Inflammatory macrophage treated with lipopolysaccharide for 4 hours (primary cell): Measurements from ENCODE around the gene LMBR1L.

Experiments
- DNase-seq: peaks from one replicate; pipeline ENCODE4 v3.0.0-alpha.2; 2020

LMBR1L gene

DNA sequence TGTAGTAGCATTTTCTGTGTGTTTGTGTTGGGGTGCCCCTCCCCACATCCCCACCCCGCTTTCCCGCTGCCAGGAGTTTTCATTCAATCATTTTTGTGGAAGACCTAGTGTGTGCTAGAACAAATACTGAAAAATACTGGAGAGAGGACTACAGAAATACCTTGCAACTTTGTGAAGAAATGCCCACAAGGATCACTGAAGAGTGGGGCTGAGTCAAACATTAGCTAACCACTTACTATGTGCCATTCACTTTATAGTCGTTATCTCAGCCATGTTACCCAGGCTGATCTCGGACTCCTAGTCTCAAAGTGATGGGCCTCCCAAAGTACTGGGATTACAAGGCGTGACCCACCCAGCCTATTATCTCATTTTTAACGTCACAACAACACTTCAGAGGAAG is 559 bp upstream of the LMBR1L start:
- DNase-seq = no peak

DNA sequence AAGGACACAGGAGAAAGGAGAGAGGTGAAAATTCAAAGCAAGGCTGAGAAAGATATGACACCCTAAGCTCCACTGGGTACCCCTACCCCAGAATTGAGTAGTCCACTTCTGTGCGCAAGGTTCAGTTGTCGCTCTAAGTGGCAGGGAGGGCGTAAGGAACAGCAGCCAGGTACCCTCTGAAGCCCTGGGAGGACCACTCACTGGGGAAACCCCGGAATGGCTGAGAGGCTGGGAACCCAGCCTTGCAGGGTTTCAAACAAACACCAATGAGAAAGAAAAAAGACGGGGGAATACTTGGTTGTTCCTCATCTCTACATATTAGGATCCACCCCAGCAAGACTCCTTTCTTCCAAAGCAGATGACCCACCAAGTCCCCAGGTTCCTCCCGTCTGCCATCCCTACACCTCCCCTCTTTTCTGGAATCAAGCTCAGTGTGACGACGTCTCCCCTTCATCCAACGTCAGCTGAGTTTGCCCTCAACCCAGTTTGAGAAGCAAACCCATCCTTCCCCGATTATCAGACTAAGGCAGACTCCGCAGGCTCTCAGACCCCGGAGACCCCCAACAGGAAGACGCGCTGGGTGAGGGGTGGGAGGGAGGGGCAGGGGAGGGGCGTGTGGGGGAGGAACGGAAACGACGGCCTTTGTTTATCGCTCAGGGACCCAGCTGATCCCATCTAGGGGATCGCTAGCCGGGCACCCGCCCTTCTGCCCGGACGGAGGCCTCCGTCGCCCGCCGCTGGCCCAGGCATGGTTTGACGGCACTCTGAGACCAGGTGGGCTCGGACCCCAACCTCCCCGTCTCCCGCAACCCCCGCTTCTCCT is 795 bp downstream of the LMBR1L start:
- DNase-seq = no peak

DNA sequence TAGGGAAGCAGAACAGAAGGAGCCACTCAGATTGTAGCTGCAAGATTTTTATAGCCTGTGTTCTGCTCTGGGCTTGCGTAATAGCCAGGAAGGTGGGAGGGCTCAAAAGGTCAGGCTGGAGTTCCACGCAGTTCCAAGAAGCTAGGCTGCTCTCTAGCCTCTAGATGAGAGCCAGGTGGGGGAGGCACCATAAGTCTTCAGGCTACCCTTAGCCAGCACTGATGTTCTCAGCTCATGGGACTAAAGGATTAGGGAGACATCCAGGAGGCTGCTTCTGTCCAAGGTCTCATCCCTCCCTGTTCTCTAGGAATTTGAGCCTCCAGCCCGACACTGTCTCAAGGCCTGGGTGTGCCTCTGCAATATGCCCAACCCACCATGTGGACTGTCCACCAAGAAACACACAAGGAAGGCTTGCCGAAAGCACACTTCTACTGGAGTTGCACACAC is 1.7 kb downstream of the LMBR1L start:
- peak; percentile 76 for DNase-seq

DNA sequence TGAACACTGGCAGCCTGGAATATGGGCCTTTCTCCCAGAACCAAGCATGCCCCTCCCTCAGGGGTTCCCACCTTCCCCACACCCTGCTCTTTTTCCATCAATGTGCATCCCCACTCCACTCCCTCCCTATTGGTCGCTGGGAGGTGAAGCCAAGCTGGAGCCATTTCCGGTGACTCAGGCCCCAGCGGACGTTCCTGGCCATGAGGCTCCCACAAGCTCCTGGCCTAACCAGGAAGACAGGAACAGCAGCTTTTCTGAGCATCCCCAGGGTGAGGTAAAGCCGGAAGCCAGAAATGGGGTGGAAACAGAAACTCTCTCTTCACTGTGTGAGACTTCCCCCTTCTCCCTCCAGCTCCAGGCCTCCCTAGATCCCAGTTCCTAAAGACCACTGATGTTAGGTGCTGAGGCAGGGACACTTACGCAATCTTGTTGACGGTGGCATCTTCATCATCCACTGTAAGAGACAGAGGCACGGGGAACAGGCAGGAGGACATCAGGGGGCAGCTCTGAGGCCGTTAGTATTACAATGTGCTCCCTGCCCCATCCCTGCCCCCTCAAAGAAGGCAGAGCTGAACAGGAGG is 5.1 kb downstream of the LMBR1L start:
- DNase-seq = peak; percentile 56

DNA sequence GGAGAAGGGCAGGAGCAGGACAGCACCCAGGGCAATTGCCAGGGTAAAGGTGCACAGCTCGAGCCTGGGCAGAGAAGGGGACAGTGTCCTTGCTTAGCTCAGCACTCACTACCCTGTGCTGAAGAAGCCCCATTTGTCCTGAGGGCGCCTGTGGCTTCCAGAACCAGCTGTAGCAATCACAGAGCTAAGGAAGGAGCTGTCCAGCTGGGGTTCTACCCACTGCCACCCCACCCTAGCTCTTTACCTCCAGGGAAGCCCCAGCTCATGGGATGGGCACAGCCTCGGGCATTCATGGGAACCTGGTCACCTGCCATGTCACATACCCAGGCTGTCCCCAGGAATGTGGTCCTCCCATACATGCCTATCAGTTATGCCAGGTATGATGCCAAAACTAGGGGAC is 5.8 kb downstream of the LMBR1L start:
- DNase-seq = no peak

DNA sequence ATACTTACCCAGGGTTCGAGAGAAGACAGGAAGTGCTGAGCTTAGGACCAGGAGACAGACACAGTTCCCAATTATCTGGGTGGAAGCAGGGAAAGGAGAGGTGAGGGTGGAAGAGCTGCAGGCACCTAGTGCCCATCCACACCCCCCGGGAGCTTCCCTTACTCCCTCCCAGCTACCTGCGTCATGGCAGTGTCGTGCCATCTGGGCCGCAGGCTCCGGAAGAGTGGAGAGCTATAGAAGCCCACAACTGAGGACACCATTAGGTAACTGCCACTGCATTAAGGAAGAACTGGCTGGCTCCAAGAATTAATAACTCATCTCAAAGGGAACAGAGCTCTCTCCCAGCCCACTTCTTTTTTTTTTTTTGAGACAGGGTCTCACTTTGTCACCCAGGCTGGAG is 10.3 kb downstream of the LMBR1L start:
- no peak for DNase-seq

DNA sequence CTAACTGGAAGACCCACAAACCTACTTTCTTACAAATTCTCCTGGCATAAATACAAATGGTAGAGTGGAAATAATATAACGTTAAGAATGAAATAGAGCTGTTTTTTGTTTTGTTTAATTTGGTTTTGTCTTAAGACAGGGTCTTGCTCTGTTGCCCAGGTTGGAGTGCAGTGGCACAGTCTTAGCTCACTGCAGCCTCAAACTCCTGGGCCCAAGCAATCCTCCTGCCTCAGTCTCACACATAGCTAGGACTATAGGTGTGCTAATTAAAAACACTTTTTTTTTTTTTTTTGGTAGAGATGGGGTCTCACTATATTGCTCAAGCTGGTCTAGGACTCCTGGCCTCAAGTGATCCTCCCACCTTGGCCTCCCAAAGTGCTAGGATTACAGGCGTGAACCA is 11.9 kb downstream of the LMBR1L start:
- no peak for DNase-seq

DNA sequence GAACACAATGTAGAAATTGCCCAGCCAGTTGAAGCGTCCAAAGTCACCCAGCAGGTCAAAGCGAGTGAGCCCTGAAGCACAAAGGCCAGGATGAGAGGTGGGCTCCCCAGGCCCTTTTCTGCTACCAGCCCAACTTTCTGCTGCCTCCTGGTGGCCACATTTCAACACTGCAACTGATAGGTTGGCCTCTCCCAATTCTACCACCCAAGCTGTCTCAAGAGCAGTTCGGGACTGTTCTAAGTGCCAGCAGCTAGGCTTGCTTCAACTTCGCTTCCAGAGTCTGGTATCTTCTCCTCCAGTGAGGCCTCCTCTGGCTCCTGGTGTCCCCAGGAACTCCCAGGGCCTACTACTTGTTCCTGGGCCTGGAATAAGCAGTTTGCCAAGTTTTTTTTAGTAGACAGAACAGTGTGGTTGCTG is 12.6 kb downstream of the LMBR1L start:
- peak; percentile 31 for DNase-seq

DNA sequence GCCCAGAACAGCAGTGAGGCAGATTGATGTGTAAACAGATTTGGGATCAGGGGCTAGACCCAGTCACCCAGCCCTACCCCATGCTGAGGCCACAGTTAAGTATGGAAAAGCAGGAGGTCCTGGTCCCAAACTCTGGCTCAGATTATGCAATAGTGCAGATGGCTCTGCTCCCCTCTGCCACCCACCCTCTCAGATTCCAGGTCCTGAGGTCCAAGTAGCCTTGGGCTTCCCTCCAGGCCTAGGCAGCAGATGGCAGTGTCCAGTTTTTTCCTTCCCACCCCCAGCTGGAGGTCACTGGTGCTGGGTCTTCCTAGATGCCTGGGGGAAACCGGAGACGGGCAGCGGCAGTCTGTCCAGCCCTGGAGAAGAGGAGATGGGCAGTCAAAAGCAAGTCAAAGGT is 13.3 kb downstream of the LMBR1L start:
- no peak for DNase-seq

DNA sequence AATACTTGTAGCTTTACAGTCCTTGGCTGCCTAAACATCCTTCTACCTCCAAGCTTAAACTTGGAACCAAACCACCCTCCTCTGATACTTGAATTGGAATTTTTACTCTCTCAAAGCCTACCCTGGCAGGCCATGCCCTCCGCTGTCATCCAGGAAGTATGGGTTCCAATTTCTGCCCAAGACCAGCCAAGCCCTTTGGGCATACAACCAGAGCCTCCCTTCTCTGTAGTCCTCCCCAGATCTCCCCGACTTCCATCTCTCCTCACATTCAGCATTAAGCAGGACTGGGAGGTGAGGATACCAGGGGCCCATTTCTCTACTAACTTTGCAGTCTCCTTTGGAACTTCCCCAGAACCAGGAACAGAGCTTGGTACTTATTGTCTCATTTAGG is 15.7 kb downstream of the LMBR1L start:
- no peak for DNase-seq

DNA sequence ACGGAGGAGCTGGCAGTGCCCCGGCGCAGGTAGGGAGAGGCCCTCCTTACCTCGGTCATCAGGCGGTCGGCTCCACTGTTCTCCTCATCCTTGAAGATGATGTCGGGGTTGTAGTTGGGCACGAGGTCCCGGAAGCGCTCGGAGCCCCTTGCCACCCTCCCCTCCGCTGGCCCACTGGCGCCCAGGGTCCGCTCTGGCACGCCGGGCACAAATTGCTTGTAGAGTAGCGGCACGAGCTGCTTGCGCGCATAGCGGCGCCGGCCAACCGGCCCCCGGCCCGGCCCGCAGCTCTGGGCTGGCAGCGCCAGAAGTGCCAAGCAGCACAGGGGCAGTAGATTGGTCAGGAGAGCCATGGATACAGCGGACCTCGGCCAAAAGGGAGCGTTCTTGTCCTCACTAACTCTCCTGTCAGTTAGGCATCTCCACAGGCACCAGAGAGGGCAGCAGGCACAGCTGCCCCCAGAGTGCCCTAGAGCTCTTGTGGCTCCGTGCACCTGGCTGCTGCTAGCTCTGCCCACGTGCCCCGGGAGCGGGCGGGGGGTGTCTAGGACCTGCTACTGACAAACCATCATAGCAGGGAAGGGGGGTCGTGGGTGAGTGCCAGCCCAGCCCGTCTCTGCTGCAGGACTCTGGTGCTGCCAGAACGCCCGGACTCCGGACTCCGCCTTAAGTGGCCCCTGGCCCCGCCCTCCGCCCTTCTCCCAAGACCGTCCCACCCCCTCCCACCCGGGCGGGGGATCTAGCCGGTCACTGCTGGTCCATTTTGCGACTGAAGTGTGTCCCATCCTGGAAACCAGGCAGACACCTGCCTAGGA is 16.3 kb downstream of the LMBR1L start, which contains the start of gene DHH:
Gene DHH (minus strand): TSS at position 642 of the 815 bp plus-strand sequence. CDS start 289 bp downstream, at position 353.
- DNase-seq = no peak

DNA sequence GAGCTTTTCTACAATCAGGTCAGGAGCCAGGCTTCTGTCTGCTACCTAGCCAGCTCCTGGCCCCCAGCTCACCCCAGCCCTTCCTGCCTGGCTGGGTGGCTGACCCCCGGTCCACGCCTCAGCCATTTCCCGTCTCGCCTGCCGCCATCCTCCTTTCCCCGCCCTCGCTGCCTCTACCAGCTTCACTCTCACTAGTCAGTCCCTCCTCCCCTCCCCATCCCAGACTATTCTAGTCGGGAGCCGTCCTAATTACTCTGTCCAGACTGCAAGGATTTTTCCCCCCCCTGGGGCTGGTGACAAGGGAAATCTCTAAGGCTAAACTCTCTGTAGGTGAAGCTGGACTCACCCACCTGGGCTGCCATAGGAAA is 16.9 kb downstream of the LMBR1L start:
- DNase-seq = no peak

DNA sequence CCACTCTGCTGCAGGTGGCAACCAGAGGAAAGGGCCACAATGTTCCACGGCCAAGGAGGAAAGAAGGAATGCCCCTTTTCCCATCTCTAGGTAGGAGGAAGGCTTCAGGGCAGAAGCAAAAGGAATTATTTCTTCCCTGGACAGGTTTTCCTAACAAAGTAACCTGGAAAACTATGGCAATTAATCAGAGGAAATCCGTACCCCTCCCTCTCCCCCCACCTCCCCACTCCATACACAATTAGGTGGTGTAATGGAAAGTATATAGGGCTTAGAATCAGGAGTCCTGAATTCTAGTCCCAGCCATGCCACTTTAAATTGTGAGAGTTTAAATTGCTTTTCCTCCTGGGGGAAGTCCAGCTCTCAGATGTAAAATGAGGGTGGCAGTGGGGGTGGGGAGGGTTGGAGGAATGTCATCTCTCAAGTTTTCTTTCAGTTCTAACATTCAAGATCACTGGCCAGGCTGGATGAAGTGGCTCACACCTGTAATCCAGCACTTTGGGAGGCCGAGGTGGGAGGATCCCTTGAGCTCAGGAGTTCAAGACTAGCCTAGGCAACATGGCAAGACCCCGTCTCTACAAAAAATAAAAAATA is 17.7 kb downstream of the LMBR1L start:
- no peak for DNase-seq

DNA sequence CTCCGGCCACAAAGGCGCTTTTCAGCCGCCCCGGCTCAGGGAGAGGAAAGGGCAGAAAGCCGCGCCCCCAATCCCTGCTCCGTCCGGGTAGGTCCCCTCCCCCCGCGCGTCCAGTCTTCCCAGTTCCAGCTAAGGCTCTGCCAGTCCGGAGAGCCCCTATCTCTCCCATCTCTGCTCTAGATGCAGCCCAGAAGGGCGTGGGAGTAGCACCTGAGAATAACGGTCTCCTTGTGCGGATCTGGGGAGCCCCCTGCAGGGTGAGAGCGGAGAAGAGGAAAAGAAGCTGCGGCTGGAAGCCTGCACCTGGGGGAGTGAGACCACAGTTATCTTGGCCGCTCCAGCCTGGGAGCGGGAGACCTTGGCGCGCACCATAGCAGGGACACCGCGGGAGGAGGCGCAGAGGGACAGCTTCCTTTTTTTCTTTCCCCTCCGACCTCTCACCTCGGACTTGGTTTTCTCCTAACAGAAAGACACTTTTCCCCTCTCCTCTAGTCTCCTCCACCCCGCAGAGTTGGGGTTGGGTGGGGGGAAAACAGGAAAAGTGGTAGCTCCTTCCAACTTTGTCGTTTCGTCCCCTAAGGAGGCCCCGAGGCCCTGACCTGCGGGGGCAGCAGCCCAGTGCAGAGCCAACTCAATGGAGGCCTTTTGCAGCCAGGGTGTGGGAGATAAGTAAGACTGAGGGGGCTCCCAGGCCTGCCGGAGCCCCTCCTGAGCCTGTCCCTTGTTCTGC is 18.4 kb downstream of the LMBR1L start:
- no peak for DNase-seq

DNA sequence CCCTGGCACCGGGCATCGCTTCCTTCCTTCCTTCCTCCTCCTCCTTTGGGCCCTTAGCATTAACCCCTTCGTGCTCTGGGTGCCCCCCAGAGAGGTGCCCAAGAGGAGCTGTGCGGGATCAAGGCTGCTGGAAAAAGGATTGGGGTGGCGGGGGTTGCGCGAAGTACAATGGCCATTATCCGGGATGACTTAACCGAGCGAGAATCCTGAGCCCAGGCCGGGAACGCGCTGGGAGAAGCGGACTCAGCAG is 18.9 kb downstream of the LMBR1L start:
- DNase-seq = no peak

DNA sequence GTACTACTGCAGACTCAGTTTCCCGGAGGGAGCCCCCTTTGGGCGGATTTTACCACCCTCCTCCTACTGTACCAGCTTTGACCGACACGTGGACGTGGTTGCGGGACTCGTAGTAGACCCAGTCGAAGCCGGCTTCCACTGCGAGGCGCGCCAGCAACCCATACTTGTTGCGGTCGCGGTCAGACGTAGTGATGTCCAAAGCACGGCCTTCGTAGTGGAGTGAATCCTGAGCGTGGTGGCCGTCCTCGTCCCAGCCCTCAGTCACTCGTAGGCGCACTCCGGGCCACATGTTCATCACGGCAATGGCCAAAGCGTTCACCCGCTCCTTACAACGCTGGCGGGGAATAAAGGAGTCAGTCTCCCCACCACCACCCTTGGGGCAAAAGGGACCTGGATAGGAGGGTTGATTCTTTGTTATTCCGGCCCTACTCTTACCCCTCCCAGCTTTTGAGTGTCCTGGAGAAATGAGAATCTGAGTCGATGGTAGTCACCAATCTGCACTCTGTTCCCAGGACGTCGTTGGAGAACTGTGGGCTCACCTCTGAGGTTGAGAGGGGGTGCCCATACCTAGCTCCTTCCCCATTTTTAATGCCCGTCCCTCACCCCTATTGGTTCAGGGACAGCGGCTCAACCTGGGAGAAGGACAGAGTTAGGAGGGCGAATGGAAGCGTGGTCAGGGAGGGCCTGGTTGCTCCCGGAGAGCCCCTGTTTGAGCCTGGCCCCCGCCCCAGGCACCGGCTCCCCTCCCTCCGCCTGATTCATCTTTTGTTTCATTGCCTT is 19.4 kb downstream of the LMBR1L start:
- DNase-seq = no peak

DNA sequence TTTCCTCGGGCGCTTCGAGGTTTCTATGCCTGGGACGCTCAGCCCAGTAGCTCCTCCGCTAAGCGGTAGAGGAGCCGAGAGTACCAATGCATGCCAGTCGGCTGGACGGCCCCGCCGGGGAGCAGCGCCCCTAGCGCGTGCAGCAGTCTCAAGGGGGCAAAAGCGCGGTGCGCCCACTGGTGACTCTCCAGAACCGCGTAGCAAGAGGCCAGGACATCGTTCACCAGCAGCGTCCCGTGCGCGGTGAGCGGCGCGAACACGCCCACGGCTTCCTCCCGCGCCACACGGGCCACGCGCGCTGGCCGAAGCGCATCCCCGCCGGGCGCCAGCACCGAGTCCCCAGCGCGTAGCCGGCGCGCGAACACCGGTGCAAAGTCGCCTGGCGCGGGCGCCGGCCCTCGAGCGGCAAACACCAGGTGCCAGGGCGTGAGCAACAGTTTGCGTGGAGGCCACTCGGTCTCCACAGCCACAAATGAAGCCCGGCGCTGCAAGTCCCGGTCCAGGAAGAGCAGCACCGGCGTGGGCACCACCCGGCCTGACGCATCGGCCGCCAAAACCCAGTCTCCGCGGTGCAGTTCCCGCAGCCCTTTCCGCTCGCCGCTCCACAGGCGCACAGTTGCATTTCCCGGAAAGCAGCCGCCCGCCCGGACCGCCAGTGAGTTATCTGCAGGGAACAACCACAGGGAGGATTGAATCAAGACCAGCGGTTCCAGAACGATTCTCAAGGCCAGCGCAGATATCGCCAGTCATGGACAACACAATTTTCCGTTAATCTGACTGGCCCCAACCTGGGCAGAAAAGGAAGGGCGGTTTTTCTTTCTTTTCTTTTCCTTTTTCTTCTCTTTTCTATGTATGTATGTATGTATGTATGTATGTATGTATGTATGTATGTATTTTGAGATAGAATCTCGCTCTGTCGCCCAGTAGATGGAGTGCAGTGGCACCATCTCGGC is 20.6 kb downstream of the LMBR1L start:
- DNase-seq = peak; percentile 24

DNA sequence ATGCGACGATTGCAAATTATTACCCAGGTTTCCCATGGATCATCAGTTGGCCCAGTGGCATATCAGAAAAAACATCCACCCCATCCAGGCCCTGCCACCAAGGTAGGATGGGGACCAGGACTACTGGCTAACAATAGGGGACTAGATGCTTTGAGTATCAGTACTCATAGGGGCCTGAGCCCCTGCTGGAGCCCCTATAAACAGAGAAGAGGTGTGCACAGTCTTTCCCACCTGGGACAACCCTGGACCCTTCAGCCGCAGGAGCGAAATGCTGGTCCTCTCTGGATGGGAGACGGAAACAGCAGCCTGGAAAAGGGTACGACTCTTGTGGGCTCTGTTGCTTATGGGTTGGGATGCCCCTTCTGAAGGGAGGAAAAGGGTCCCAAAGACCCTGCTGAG is 21.7 kb downstream of the LMBR1L start:
- DNase-seq = no peak

DNA sequence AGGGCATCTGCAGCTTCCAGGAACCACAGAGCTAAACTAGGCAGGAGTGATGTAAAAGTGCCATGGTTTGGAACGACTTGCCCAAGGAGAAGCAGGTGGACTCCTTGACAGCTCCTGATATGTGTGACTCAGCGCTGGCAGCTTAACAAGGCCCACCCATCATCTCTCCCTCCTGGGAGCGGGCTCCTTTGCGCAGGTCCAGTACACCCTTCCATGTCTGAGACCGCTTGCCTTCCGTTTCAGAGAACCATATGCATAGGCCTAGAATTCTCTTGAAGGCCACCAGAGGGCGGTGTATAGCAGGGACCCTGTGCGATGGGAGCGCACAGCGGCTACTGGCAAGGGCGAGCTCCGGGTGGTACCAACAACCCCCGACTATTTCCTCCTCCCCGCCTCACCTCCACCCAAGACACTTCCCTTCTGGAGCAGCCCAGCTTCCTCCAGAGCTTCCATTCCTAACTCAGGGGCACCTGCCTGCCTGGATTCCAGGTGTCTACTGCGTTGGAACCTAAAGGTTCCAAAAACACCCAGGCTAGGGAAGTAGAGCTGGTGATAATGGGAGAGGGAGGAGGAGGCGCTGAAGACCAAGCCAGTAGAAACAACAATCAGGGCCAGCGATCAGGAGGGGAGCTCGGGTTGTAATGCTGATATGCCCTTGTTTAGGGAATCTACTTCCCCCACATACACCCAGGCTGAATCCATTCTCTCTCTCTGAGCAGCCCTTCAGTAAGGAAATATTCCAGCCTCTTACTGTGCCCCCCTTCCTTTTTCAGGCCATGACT is 22.3 kb downstream of the LMBR1L start:
- DNase-seq = peak; percentile 70

DNA sequence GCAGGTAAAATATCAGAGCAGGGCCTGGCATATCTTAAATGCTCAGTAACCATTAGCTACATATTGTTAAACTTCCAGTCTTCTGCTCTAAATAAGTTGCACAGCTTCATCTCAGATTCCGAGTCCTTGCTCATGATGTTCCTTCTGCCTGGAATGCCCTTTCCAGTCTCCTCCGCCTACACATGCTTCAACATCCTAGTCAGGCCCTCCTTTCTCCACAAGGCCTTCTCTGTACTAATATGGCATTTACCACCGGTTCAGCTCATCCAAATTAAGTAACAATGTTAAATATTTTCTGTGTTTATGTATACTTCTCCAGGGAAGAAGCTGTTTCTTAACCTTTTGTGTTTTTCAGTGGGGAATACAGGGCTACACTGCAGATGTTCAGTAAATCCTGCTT is 24.5 kb downstream of the LMBR1L start:
- DNase-seq = no peak
